ENCODE results near the gene NR5A1. TPM values are rescaled to one million over a fixed set of nuclear protein-coding genes. Genes with fewer than 3 reads are reported as not detected.

NR5A1 gene
- total RNA-seq, 1 experiment from 2014 or later: 0.09 TPM

- ChIA-PET POLR2A (no interaction called here), CTCF (no interaction called here)
- no TSS peak for BruUV-seq (replicated peaks)
- Mint-ChIP-seq H3K4me3 (ENCODE audit: unreplicated experiment) (no peak overlapping the region), H3K27me3 (ENCODE audit: insufficient read depth, unreplicated experiment) (peaks cover 8% of the 10 kb centered on the region), H3K36me3 (ENCODE audit: insufficient read depth, unreplicated experiment) (no peaks in the 10 kb centered on the region), H3K4me1 (ENCODE audit: low read depth, unreplicated experiment) (no peaks in the 10 kb centered on the region), H3K27ac (ENCODE audit: unreplicated experiment) (no peak overlapping the region), H3K9me3 (ENCODE audit: unreplicated experiment) (no peaks in the 10 kb centered on the region)
- Histone ChIP-seq H3K9me3 (no peaks in the 10 kb centered on the region), H3K36me3 (ENCODE audit: control insufficient read depth, insufficient read depth, low read length) (no peaks in the 10 kb centered on the region), H3K27me3 (replicated peaks; ENCODE audit: control insufficient read depth, insufficient read depth, low read length) (no peaks in the 10 kb centered on the region), H3K4me1 (no peaks in the 10 kb centered on the region), H3K4me3 (ENCODE audit: low read depth, low read length) (no peak overlapping the region)
- no peak for DNase-seq
- no peak for TF ChIP-seq CTCF (IDR thresholded peaks at IDR 0.05; ENCODE audit: insufficient read depth in 1 of 2, low read depth in 1 of 2, low read length in 1 of 2, severe bottlenecking in 1 of 2, unreplicated experiment in 1 of 2)
- intact Hi-C loops (cut with micrococcal nuclease; ENCODE audit: unreplicated experiment): no loop called here
These were observed 11.8 kb downstream of the NR5A1 start for GRCh38 chr9:124495126-124496074.

- Mint-ChIP-seq H3K4me1 (ENCODE audit: low read depth, unreplicated experiment) (no peaks in the 10 kb centered on the region), H3K27ac (ENCODE audit: unreplicated experiment) (no peak overlapping the region), H3K4me3 (ENCODE audit: unreplicated experiment) (no peak overlapping the region), H3K27me3 (ENCODE audit: insufficient read depth, unreplicated experiment) (peaks cover 8% of the 10 kb centered on the region), H3K9me3 (ENCODE audit: unreplicated experiment) (no peaks in the 10 kb centered on the region), H3K36me3 (ENCODE audit: insufficient read depth, unreplicated experiment) (no peaks in the 10 kb centered on the region)
- H3K4me1 ChIP-seq: no peaks in the 10 kb centered on the region
- H3K36me3 ChIP-seq (ENCODE audit: control insufficient read depth, insufficient read depth, low read length): no peaks in the 10 kb centered on the region
- BruUV-seq (replicated peaks): no TSS peak
- no peak for DNase-seq
- H3K9me3 ChIP-seq: no peaks in the 10 kb centered on the region
- ChIA-PET CTCF (interaction anchor here (0.5 kb wide), 1 partner anchor 350 kb away, joined by 5 read pairs; no protein-coding TSS in a partner anchor), POLR2A (no interaction called here)
- TF ChIP-seq CTCF (IDR thresholded peaks at IDR 0.05; ENCODE audit: insufficient read depth in 1 of 2, low read depth in 1 of 2, low read length in 1 of 2, severe bottlenecking in 1 of 2, unreplicated experiment in 1 of 2): no peak
- intact Hi-C loops (cut with micrococcal nuclease; ENCODE audit: unreplicated experiment): no loop called here
- no peak overlapping the region for H3K4me3 ChIP-seq (ENCODE audit: low read depth, low read length)
- no peaks in the 10 kb centered on the region; the same call in 1 of the 2 replicates for H3K27me3 ChIP-seq (replicated peaks; ENCODE audit: control insufficient read depth, insufficient read depth, low read length)
These were observed 13.3 kb downstream of the NR5A1 start for GRCh38 chr9:124493794-124494479.

GRCh38 chr9:124493218-124493617 lies 14.0 kb downstream of the NR5A1 start:
- Mint-ChIP-seq H3K36me3 (ENCODE audit: insufficient read depth, unreplicated experiment) (no peaks in the 10 kb centered on the region), H3K27ac (ENCODE audit: unreplicated experiment) (no peak overlapping the region), H3K27me3 (ENCODE audit: insufficient read depth, unreplicated experiment) (peaks cover 8% of the 10 kb centered on the region), H3K4me1 (ENCODE audit: low read depth, unreplicated experiment) (no peaks in the 10 kb centered on the region), H3K4me3 (ENCODE audit: unreplicated experiment) (no peak overlapping the region), H3K9me3 (ENCODE audit: unreplicated experiment) (no peaks in the 10 kb centered on the region)
- no peak for DNase-seq
- Histone ChIP-seq H3K4me1 (no peaks in the 10 kb centered on the region), H3K27me3 (replicated peaks; ENCODE audit: control insufficient read depth, insufficient read depth, low read length) (no peaks in the 10 kb centered on the region; the same call in 1 of the 2 replicates), H3K36me3 (ENCODE audit: control insufficient read depth, insufficient read depth, low read length) (no peaks in the 10 kb centered on the region), H3K4me3 (ENCODE audit: low read depth, low read length) (no peak overlapping the region), H3K9me3 (no peaks in the 10 kb centered on the region)
- ChIA-PET POLR2A (no interaction called here), CTCF (no interaction called here)
- no peak for TF ChIP-seq CTCF (IDR thresholded peaks at IDR 0.05; ENCODE audit: insufficient read depth in 1 of 2, low read depth in 1 of 2, low read length in 1 of 2, severe bottlenecking in 1 of 2, unreplicated experiment in 1 of 2)
- intact Hi-C loops (cut with micrococcal nuclease; ENCODE audit: unreplicated experiment): no loop called here
- no TSS peak for BruUV-seq (replicated peaks)

Measured in Caco-2 (cell line).